K562 (cell line): Measurements from ENCODE around the gene RBM20. TPM values are rescaled to one million over a fixed set of nuclear protein-coding genes. Genes with fewer than 3 reads are reported as not detected.

Experiments used
- DNMT1 ChIP-seq: fragments of 450-650 bp; IDR thresholded peaks from 2 replicates; pipeline ENCODE4 v1.6.1; 2016; ENCODE audit warnings: antibody characterized with exemption, mild to moderate bottlenecking
- EP300 ChIP-seq: IDR thresholded peaks from 2 replicates; pipeline ENCODE4 v1.6.1; 2012; ENCODE audit warnings: low read length, improper control_type of control experiment
- FOXJ3 ChIP-seq: sonication (generic); formaldehyde crosslinking; IDR thresholded peaks from 2 replicates; pipeline ENCODE4 v1.4.0; 2020; ENCODE audit warnings: mild to moderate bottlenecking, missing genetic modification reagents
- ILF3 ChIP-seq: fragments of 450-650 bp; IDR thresholded peaks from 2 replicates; pipeline ENCODE4 v1.6.1; 2018; ENCODE audit warnings: antibody characterized with exemption, mild to moderate bottlenecking, moderate library complexity, borderline replicate concordance
- SMAD2 ChIP-seq: fragments of 150-350 bp; IDR thresholded peaks from 2 replicates; pipeline ENCODE4 v1.6.1; 2014; ENCODE audit warnings: low read depth, mild to moderate bottlenecking, low read length
- TEAD2 ChIP-seq: fragments of 450-650 bp; IDR thresholded peaks from 2 replicates; pipeline ENCODE4 v1.6.1; 2016; ENCODE audit warnings: missing genetic modification characterization, control low read depth, missing compliant biosample characterization
- ZC3H4 ChIP-seq: sonication (generic); formaldehyde crosslinking; IDR thresholded peaks from 2 replicates; pipeline ENCODE4 v1.9.0; 2021; ENCODE audit warnings: missing genetic modification reagents, borderline replicate concordance
- ZFP1 ChIP-seq: fragments of 450-650 bp; formaldehyde crosslinking; IDR thresholded peaks from 2 replicates; pipeline ENCODE4 v1.4.0; 2020; ENCODE audit warnings: mild to moderate bottlenecking, mixed read lengths
- ZNF79 ChIP-seq: fragments of 250-450 bp; sonication (Bioruptor Pico); IDR thresholded peaks from 2 replicates; pipeline ENCODE4 v1.4.0; 2020; ENCODE audit warnings: low read depth, mild to moderate bottlenecking, moderate library complexity
- polyA plus RNA-seq, 8 experiments: library from polyadenylated mRNA; depleted of rRNA in 4 of 8; stranded (reverse) in 5 of 8; unstranded in 3 of 8; fragments of >200 nt; fragmentation: Nextera tagmentation in 2 of 8; fragmentation: Illumina TruSeq in 1 of 8; extraction: Ambion mirVana in 2 of 8; extraction: Trizol in 1 of 8; gene quantifications; 2 replicates each; pipeline versions ENCODE4 v1.2.1 to v1.2.3, GENCODE V29; 2011 to 2014; ENCODE audit warnings: inconsistent platforms in 1 of 8, missing spikeins in 1 of 8
- total RNA-seq, 7 experiments: library from RNA; depleted of rRNA in 6 of 7; stranded (reverse); fragments of >200 nt in 6 of 7; fragmentation: Illumina TruSeq in 2 of 7; extraction: Trizol in 2 of 7; gene quantifications; 2 replicates each; pipeline versions ENCODE4 v1.2.1 to v1.2.3, GENCODE V29; 2011 to 2021; ENCODE audit warnings: low replicate concordance in 1 of 7
- TF ChIP-seq, protein P1 (sequence below), 2 experiments: fragments of 450-650 bp; formaldehyde crosslinking in 1 of 2; IDR thresholded peaks; 2 replicates each; pipeline versions ENCODE4 v1.4.0 to v1.6.1; 2014 to 2020; ENCODE audit warnings: mild to moderate bottlenecking in 2 of 2, borderline replicate concordance in 1 of 2, low read depth in 1 of 2
- TF ChIP-seq, protein P2 (sequence below): IDR thresholded peaks from 2 replicates; pipeline ENCODE4 v1.6.1; 2012; ENCODE audit warnings: low read depth, low read length, improper control_type of control experiment, borderline replicate concordance
- TF ChIP-seq, protein P3 (sequence below): fragments of 450-650 bp; IDR thresholded peaks from 2 replicates; pipeline ENCODE4 v1.7.0; 2016; ENCODE audit warnings: borderline replicate concordance
- TF ChIP-seq, protein P4 (sequence below): fragments of 250-450 bp; sonication (Bioruptor Pico); IDR thresholded peaks from 2 replicates; pipeline ENCODE4 v1.8.0; 2021; ENCODE audit warnings: borderline replicate concordance, mild to moderate bottlenecking, moderate library complexity; ENCODE audit not compliant: poor library complexity, severe bottlenecking

Gene RBM20
- total and polyA plus RNA-seq, 9 of the 15 experiments (the other 6 are each of a cell fraction or from before 2014, with no cell fraction given): 0.63 to 5.7 (median 3.2) TPM

DNA sequence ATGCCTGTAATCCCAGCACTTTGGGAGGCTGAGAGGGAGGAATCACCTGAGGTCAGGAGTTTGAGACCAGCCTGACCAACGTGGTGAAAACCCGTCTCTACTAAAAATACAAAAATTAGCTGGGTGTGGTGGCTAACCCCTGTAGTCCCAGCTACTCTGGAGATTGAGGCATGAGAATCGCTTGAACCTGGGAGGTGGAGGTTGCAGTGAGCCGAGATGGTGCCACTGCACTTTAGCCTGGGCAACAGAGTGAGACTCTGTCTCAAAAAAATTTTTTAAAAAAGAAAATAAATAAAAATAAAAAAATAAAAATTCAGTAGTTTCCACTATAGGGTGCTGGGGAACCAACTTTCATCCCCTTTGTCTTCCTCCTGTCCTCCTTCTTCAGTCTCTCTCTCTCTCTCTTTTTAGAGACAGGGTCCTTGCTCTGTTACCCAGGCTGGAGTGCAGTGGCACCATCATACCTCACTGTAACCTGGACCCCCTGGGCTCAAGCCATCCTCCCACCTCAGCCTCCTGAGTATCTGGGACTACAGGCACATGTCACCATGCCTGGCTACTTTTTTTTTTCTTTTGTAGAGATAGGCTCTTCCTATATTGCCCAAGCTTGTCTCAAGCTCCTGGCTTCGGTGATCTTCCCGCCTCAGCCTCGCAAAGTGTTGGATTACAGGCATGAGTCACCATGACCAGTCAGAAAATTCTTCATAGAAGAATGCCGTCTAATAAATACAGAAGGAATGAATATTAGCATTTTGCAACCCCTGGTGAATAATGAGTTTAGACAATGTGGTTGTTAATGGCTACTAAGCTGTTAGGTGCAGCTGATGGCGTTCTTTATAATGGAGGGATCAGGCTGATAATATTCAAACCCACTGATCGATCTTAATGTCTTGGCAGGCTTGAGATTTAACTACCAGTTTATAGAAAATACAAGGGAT lies 20.6 kb downstream of the RBM20 start (continued):
- TF ChIP-seq TEAD2 (tag) (no peak), ZC3H4 (no peak), ZFP1 (CRISPR knock-in tag) (no peak), ZNF79 (no peak), DNMT1 (no peak), FOXJ3 (CRISPR knock-in tag) (no peak), ILF3 (no peak), EP300 (peak; percentile 74), SMAD2 (no peak)
- TF ChIP-seq, protein P1, sequence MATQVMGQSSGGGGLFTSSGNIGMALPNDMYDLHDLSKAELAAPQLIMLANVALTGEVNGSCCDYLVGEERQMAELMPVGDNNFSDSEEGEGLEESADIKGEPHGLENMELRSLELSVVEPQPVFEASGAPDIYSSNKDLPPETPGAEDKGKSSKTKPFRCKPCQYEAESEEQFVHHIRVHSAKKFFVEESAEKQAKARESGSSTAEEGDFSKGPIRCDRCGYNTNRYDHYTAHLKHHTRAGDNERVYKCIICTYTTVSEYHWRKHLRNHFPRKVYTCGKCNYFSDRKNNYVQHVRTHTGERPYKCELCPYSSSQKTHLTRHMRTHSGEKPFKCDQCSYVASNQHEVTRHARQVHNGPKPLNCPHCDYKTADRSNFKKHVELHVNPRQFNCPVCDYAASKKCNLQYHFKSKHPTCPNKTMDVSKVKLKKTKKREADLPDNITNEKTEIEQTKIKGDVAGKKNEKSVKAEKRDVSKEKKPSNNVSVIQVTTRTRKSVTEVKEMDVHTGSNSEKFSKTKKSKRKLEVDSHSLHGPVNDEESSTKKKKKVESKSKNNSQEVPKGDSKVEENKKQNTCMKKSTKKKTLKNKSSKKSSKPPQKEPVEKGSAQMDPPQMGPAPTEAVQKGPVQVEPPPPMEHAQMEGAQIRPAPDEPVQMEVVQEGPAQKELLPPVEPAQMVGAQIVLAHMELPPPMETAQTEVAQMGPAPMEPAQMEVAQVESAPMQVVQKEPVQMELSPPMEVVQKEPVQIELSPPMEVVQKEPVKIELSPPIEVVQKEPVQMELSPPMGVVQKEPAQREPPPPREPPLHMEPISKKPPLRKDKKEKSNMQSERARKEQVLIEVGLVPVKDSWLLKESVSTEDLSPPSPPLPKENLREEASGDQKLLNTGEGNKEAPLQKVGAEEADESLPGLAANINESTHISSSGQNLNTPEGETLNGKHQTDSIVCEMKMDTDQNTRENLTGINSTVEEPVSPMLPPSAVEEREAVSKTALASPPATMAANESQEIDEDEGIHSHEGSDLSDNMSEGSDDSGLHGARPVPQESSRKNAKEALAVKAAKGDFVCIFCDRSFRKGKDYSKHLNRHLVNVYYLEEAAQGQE (IDR thresholded peaks at IDR 0.05; ENCODE audit: borderline replicate concordance): no peak; the same call in 1 of the 2 replicates
- TF ChIP-seq, protein P1 (CRISPR knock-in tag; IDR thresholded peaks at IDR 0.05; ENCODE audit: low read depth): no peak
- TF ChIP-seq, protein P2, sequence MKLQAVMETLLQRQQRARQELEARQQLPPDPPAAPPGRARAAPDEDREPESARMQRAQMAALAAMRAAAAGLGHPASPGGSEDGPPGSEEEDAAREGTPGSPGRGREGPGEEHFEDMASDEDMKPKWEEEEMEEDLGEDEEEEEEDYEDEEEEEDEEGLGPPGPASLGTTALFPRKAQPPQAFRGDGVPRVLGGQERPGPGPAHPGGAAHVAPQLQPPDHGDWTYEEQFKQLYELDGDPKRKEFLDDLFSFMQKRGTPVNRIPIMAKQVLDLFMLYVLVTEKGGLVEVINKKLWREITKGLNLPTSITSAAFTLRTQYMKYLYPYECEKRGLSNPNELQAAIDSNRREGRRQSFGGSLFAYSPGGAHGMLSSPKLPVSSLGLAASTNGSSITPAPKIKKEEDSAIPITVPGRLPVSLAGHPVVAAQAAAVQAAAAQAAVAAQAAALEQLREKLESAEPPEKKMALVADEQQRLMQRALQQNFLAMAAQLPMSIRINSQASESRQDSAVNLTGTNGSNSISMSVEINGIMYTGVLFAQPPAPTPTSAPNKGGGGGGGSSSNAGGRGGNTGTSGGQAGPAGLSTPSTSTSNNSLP: 0 out of 2 replicates have a peak, but pooled peaks have one; percentile 23
- TF ChIP-seq, protein P3, sequence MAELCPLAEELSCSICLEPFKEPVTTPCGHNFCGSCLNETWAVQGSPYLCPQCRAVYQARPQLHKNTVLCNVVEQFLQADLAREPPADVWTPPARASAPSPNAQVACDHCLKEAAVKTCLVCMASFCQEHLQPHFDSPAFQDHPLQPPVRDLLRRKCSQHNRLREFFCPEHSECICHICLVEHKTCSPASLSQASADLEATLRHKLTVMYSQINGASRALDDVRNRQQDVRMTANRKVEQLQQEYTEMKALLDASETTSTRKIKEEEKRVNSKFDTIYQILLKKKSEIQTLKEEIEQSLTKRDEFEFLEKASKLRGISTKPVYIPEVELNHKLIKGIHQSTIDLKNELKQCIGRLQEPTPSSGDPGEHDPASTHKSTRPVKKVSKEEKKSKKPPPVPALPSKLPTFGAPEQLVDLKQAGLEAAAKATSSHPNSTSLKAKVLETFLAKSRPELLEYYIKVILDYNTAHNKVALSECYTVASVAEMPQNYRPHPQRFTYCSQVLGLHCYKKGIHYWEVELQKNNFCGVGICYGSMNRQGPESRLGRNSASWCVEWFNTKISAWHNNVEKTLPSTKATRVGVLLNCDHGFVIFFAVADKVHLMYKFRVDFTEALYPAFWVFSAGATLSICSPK: no peak
- TF ChIP-seq, protein P4, sequence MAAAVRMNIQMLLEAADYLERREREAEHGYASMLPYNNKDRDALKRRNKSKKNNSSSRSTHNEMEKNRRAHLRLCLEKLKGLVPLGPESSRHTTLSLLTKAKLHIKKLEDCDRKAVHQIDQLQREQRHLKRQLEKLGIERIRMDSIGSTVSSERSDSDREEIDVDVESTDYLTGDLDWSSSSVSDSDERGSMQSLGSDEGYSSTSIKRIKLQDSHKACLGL: no peak
